Activated CD4-positive, alpha-beta T cell treated with anti-CD3 and anti-CD28 coated beads, Interleukin-2, amount 10 ng/mL, durations not matched to agents 24 days and 14 days (primary cell): ENCODE data around the gene CFD. TPM values are rescaled to one million over a fixed set of nuclear protein-coding genes. Genes with fewer than 3 reads are reported as not detected.
"Not testable (repeated sequence)": the region's sequence is repeated elsewhere in the genome, so short reads cannot be mapped to it uniquely, and the experiment has no call there.

ENCODE experiments used
- DNase-seq: peaks from one replicate; pipeline ENCODE4 v3.0.0; 2022
- H3K27ac Mint-ChIP-seq: one replicate; pipeline ENCODE4 v1.8.0; 2022; ENCODE audit warnings: mild to moderate bottlenecking, mixed read lengths
- H3K27me3 Mint-ChIP-seq: one replicate; pipeline ENCODE4 v1.8.0; 2022; ENCODE audit warnings: mixed read lengths
- H3K36me3 Mint-ChIP-seq: one replicate; pipeline ENCODE4 v1.8.0; 2022; ENCODE audit warnings: low read depth, mild to moderate bottlenecking, mixed read lengths
- H3K4me1 Mint-ChIP-seq: one replicate; pipeline ENCODE4 v1.8.0; 2021; ENCODE audit warnings: mixed read lengths
- H3K4me3 Mint-ChIP-seq: one replicate; pipeline ENCODE4 v1.8.0; 2022; ENCODE audit warnings: mild to moderate bottlenecking, moderate library complexity, mixed read lengths
- H3K9me3 Mint-ChIP-seq: one replicate; pipeline ENCODE4 v1.8.0; 2021; ENCODE audit warnings: mixed read lengths
- intact Hi-C: fragments of 100-400 bp; cut with micrococcal nuclease; formaldehyde crosslinking; loops from one replicate; pipeline ENCODE4 v1.15.1; 2023
- total RNA-seq: library from RNA; stranded (reverse); gene quantifications from 2 replicates; pipeline ENCODE4 v1.2.3, GENCODE V29; 2022

Gene CFD
- total RNA-seq, 1 donor from 2014 or later: 2.5 TPM

GRCh38 chr19:891421-892200, 32.1 kb downstream of the CFD start:
- H3K27me3 Mint-ChIP-seq, intact Hi-C loops, H3K9me3 Mint-ChIP-seq, DNase-seq: not testable (repeated sequence)
- Mint-ChIP-seq H3K4me1 (peaks cover 17% of the 10 kb centered on the region), H3K36me3 (peaks cover 16% of the 10 kb centered on the region), H3K4me3 (peak overlapping the region; percentile 90), H3K27ac (peak overlapping the region; percentile 87)

- peaks cover 18% of the 10 kb centered on the region for H3K36me3 Mint-ChIP-seq
- H3K9me3 Mint-ChIP-seq: no peaks in the 10 kb centered on the region
- no peaks in the 10 kb centered on the region for H3K27me3 Mint-ChIP-seq
- peak overlapping the region; percentile 90 for H3K4me3 Mint-ChIP-seq
- peak overlapping the region; percentile 87 for H3K27ac Mint-ChIP-seq
- DNase-seq: peak; percentile 73
- peaks cover 17% of the 10 kb centered on the region for H3K4me1 Mint-ChIP-seq
- intact Hi-C loops: no loop called here
Measured at GRCh38 chr19:892243-892893, 32.9 kb downstream of the CFD start.

- Mint-ChIP-seq H3K9me3 (no peaks in the 10 kb centered on the region), H3K4me1 (peaks cover 17% of the 10 kb centered on the region), H3K4me3 (peak within 1 kb of the TSS; percentile 91), H3K27ac (peak within 1 kb of the TSS; percentile 97), H3K36me3 (peaks cover 20% of the 10 kb centered on the region), H3K27me3 (no peaks in the 10 kb centered on the region)
- peak; percentile 97 for DNase-seq
- intact Hi-C loops: loop anchor here (1.0 kb wide), 1 partner anchor 16 kb away; no protein-coding TSS in a partner anchor
Measured at GRCh38 chr19:892894-893689, 33.6 kb downstream of the CFD start, which contains the start of the genes MED16 and RNU6-9. TSS of gene MED16 (minus strand) at chr19:893187. CDS start at chr19:891131, 2,056 bp downstream. TSS of gene RNU6-9 (plus strand) at chr19:893484.

- no peak overlapping the region for H3K27ac Mint-ChIP-seq
- H3K36me3 Mint-ChIP-seq: peaks cover 24% of the 10 kb centered on the region
- no peak overlapping the region for H3K4me3 Mint-ChIP-seq
- intact Hi-C loops: no loop called here
- H3K4me1 Mint-ChIP-seq: peaks cover 15% of the 10 kb centered on the region
- DNase-seq: no peak
- no peaks in the 10 kb centered on the region for H3K27me3 Mint-ChIP-seq
- no peaks in the 10 kb centered on the region for H3K9me3 Mint-ChIP-seq
Measured at GRCh38 chr19:896434-896833, 37.0 kb downstream of the CFD start.

- Mint-ChIP-seq H3K4me1 (peaks cover 15% of the 10 kb centered on the region), H3K4me3 (no peak overlapping the region), H3K36me3 (peaks cover 24% of the 10 kb centered on the region), H3K27ac (no peak overlapping the region), H3K27me3 (no peaks in the 10 kb centered on the region), H3K9me3 (no peaks in the 10 kb centered on the region)
- intact Hi-C loops: no loop called here
- no peak for DNase-seq
Measured at GRCh38 chr19:896999-897398, 37.5 kb downstream of the CFD start.

GRCh38 chr19:897442-898039, 38.1 kb downstream of the CFD start:
- peaks cover 13% of the 10 kb centered on the region for H3K4me1 Mint-ChIP-seq
- H3K36me3 Mint-ChIP-seq: peaks cover 24% of the 10 kb centered on the region
- no peak for DNase-seq
- H3K27me3 Mint-ChIP-seq: no peaks in the 10 kb centered on the region
- H3K9me3 Mint-ChIP-seq: no peaks in the 10 kb centered on the region
- intact Hi-C loops: no loop called here
- no peak overlapping the region for H3K4me3 Mint-ChIP-seq
- no peak overlapping the region for H3K27ac Mint-ChIP-seq

GRCh38 chr19:898663-899062, 39.2 kb downstream of the CFD start:
- DNase-seq: no peak
- no peak overlapping the region for H3K27ac Mint-ChIP-seq
- H3K4me3 Mint-ChIP-seq: no peak overlapping the region
- H3K27me3 Mint-ChIP-seq: no peaks in the 10 kb centered on the region
- H3K36me3 Mint-ChIP-seq: peaks cover 21% of the 10 kb centered on the region
- peaks cover 6% of the 10 kb centered on the region for H3K4me1 Mint-ChIP-seq
- H3K9me3 Mint-ChIP-seq: no peaks in the 10 kb centered on the region
- intact Hi-C loops: no loop called here

GRCh38 chr19:899336-900042, 40.0 kb downstream of the CFD start:
- Mint-ChIP-seq H3K4me3 (no peak overlapping the region), H3K27me3 (no peaks in the 10 kb centered on the region), H3K36me3 (peaks cover 26% of the 10 kb centered on the region), H3K4me1 (peaks cover 7% of the 10 kb centered on the region), H3K9me3 (no peaks in the 10 kb centered on the region), H3K27ac (no peak overlapping the region)
- no peak for DNase-seq
- intact Hi-C loops: no loop called here

GRCh38 chr19:900043-900301, 40.5 kb downstream of the CFD start:
- H3K27me3 Mint-ChIP-seq: no peaks in the 10 kb centered on the region
- H3K27ac Mint-ChIP-seq: no peak overlapping the region
- H3K4me1 Mint-ChIP-seq: peaks cover 8% of the 10 kb centered on the region
- H3K36me3 Mint-ChIP-seq: peaks cover 27% of the 10 kb centered on the region
- peak; percentile 65 for DNase-seq
- intact Hi-C loops: no loop called here
- H3K4me3 Mint-ChIP-seq: no peak overlapping the region
- H3K9me3 Mint-ChIP-seq: no peaks in the 10 kb centered on the region

GRCh38 chr19:900302-901111, 41.0 kb downstream of the CFD start:
- Mint-ChIP-seq H3K36me3 (peaks cover 27% of the 10 kb centered on the region), H3K9me3 (no peaks in the 10 kb centered on the region), H3K4me1 (peaks cover 6% of the 10 kb centered on the region), H3K27me3 (no peaks in the 10 kb centered on the region), H3K4me3 (no peak overlapping the region), H3K27ac (no peak overlapping the region)
- intact Hi-C loops: no loop called here
- peak; percentile 81 for DNase-seq

GRCh38 chr19:901216-902092, 42.0 kb downstream of the CFD start:
- H3K4me1 Mint-ChIP-seq: peaks cover 7% of the 10 kb centered on the region
- peaks cover 26% of the 10 kb centered on the region for H3K36me3 Mint-ChIP-seq
- no peak overlapping the region for H3K27ac Mint-ChIP-seq
- no peak for DNase-seq
- intact Hi-C loops: no loop called here
- H3K9me3 Mint-ChIP-seq: no peaks in the 10 kb centered on the region
- H3K27me3 Mint-ChIP-seq: no peaks in the 10 kb centered on the region
- no peak overlapping the region for H3K4me3 Mint-ChIP-seq

- Mint-ChIP-seq H3K27ac (no peak overlapping the region), H3K36me3 (peaks cover 22% of the 10 kb centered on the region), H3K9me3 (no peaks in the 10 kb centered on the region), H3K27me3 (no peaks in the 10 kb centered on the region), H3K4me1 (peaks cover 13% of the 10 kb centered on the region), H3K4me3 (no peak overlapping the region)
- DNase-seq: no peak
- intact Hi-C loops: no loop called here
Measured at GRCh38 chr19:902093-902370, 42.6 kb downstream of the CFD start.
